ENCODE results near the gene WNT5B. TPM values are rescaled to one million over a fixed set of nuclear protein-coding genes. Genes with fewer than 3 reads are reported as not detected.

The WNT5B gene
- total RNA-seq, 2 donors from 2014 or later = 0.22 to 0.51 TPM

- H3K4me3 Mint-ChIP-seq = peak overlapping the region; percentile 82 to 91
- H3K27ac Mint-ChIP-seq = peak overlapping the region; percentile 27
- H3K4me1 Mint-ChIP-seq (ENCODE audit: low read depth) = peaks cover 58% of the 10 kb centered on the region
- ATAC-seq (replicated peaks in 1 of 2) (peak; percentile 67 to 71), DNase-seq (peak; percentile 79 to 80)
- H3K9me3 Mint-ChIP-seq = no peaks in the 10 kb centered on the region
- peaks cover 5% of the 10 kb centered on the region for H3K27me3 Mint-ChIP-seq (ENCODE audit: low read depth)
- no peaks in the 10 kb centered on the region for H3K36me3 Mint-ChIP-seq (ENCODE audit: insufficient read depth in 2 of 2)
Measured at GRCh38 chr12:1606021-1606622, 22.9 kb upstream of the WNT5B start.

DNA sequence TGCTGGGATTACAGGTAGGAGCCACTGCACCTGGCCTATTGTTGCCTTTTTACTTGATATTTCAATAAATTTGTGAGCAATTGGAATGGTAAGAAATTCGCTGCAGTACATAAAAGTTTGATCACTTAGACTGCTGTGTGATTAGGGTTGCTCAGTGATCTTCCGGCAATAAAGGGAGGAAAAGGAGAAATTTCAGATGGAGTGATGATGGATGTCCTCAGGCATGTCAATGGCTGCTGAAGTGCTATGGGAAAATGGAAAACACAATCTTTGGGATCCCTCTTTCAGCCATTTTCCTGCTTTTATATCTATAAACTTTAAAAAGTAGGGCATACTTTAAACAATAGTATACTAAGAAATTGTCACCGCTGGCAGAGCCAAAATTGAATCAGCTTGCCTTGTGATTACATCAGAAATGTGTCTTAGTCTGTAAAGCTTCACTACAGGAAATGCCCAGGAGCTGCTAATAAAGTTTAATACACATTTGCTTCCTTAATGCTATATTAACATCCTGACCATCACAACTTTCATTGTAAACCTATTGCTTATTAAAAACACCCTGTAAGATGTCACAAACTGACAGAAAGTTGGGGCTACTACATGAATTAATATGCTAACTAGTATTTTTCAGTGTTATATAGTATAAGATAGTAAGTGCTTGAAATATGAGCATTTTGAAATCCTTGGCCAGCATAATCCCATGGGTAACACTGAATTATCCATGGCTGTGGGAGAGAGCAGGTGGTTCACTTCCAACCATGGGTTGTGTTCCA, 20.9 kb upstream of the WNT5B start:
- H3K4me1 Mint-ChIP-seq (ENCODE audit: low read depth) = peaks cover 38% of the 10 kb centered on the region
- H3K27ac Mint-ChIP-seq = peak overlapping the region; percentile 2
- H3K4me3 Mint-ChIP-seq = no peak overlapping the region
- DNase-seq (no peak), ATAC-seq (replicated peaks in 1 of 2) (no peak)
- no peaks in the 10 kb centered on the region for H3K36me3 Mint-ChIP-seq (ENCODE audit: insufficient read depth in 2 of 2)
- peaks cover 5% of the 10 kb centered on the region for H3K27me3 Mint-ChIP-seq (ENCODE audit: low read depth)
- H3K9me3 Mint-ChIP-seq = no peaks in the 10 kb centered on the region

GRCh38 chr12:1608713-1609119, 20.3 kb upstream of the WNT5B start:
- Mint-ChIP-seq H3K4me3 (no peak overlapping the region), H3K36me3 (ENCODE audit: insufficient read depth in 2 of 2) (no peaks in the 10 kb centered on the region), H3K27ac (no peak overlapping the region), H3K27me3 (ENCODE audit: low read depth) (peaks cover 5% of the 10 kb centered on the region), H3K9me3 (no peaks in the 10 kb centered on the region), H3K4me1 (ENCODE audit: low read depth) (peaks cover 33% of the 10 kb centered on the region)
- ATAC-seq (replicated peaks in 1 of 2) = no peak
- no peak for DNase-seq

DNA sequence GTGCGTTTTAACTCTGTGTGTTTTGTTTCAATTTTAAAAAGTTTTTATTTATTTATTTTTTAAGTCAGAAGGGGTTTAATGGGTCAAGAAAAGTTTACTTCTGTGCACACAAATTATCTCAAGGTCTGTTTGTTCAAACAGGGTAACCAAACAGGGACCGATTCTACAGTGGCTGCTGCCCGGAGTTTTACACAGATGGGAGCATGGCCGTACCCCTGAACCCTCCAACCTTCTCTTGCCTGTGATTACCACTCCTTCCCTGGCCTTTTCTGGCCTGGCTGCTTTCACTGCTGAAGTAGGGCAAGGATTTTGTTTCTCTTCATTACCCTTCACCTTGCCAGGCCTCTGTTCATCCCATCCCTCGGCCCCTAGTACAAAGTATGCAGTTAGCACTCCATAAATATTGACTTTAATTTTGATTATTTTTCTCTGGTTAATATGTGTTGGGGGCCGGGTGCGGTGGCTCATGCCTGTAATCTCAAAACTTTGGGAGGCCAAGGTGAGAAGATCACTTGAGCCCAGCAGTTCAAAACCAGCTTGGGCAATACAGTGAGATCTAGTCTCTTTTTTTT, 18.9 kb upstream of the WNT5B start:
- Mint-ChIP-seq H3K9me3 (no peaks in the 10 kb centered on the region), H3K4me3 (no peak overlapping the region), H3K36me3 (ENCODE audit: insufficient read depth in 2 of 2) (no peaks in the 10 kb centered on the region), H3K27ac (no peak overlapping the region), H3K27me3 (ENCODE audit: low read depth) (peaks cover 5% of the 10 kb centered on the region), H3K4me1 (ENCODE audit: low read depth) (peaks cover 22% of the 10 kb centered on the region)
- ATAC-seq (replicated peaks in 1 of 2) (no peak), DNase-seq (no peak)

- Mint-ChIP-seq H3K27ac (no peak overlapping the region), H3K4me3 (no peak overlapping the region), H3K4me1 (ENCODE audit: low read depth) (peaks cover 21% of the 10 kb centered on the region), H3K36me3 (ENCODE audit: insufficient read depth in 2 of 2) (no peaks in the 10 kb centered on the region), H3K9me3 (no peaks in the 10 kb centered on the region), H3K27me3 (ENCODE audit: low read depth) (peaks cover 5% of the 10 kb centered on the region)
- no peak for ATAC-seq (replicated peaks in 1 of 2)
- DNase-seq = no peak
Measured at GRCh38 chr12:1611803-1612572, 17.0 kb upstream of the WNT5B start.

DNA sequence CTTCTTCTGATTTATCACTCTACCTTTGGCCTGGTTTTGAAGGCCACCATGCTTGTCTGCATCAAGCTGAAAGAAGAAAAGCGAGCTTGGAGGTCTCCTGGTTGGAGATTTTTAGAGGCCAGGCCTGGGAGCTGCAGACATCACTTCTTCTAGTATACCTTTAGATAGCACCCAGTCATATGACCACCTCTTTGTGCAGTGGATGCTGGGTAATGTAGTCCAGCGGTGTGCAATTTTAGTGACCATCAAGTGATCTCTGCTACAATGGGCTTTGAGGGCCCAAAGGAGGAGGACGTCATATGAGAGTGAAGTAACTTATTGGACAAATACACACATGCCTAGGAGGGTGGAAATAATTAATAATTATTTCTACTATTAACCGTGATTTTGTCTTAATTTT, 15.2 kb upstream of the WNT5B start:
- ATAC-seq (replicated peaks in 1 of 2) (peak in 1 of 2 donors; percentile 44), DNase-seq (no peak)
- no peaks in the 10 kb centered on the region for H3K9me3 Mint-ChIP-seq
- no peak overlapping the region for H3K4me3 Mint-ChIP-seq
- peaks cover 19% of the 10 kb centered on the region for H3K4me1 Mint-ChIP-seq (ENCODE audit: low read depth)
- peaks cover 15% of the 10 kb centered on the region for H3K27me3 Mint-ChIP-seq (ENCODE audit: low read depth)
- no peak overlapping the region for H3K27ac Mint-ChIP-seq
- H3K36me3 Mint-ChIP-seq (ENCODE audit: insufficient read depth in 2 of 2) = no peaks in the 10 kb centered on the region

DNA sequence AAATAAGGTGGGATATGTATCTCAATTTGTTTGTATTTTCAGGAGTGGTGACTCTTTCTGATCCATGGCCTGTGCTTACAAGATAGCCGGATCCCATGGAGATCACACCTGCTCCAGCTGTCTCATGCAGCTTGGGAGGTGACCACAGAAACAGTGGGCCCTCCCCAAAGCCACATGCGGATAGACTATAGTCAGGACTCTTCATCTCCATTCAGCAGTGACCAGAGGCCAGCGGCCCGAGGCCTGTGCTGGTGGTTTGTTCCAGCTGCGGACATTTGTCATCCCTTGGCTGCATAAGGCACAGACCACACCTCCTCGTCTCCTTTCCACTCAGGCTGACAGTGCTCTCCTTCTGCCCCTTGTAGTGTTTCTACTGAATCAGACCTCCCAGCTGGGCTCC, 14.7 kb upstream of the WNT5B start:
- no peaks in the 10 kb centered on the region for H3K9me3 Mint-ChIP-seq

GRCh38 chr12:1616233-1617066, 12.6 kb upstream of the WNT5B start:
- ATAC-seq (replicated peaks in 1 of 2) (peak in 1 of 2 donors; percentile 30), DNase-seq (no peak)
- H3K4me3 Mint-ChIP-seq = peak overlapping the region; percentile 18 to 53
- no peaks in the 10 kb centered on the region for H3K36me3 Mint-ChIP-seq (ENCODE audit: insufficient read depth in 2 of 2)
- no peak overlapping the region for H3K27ac Mint-ChIP-seq
- H3K9me3 Mint-ChIP-seq = no peaks in the 10 kb centered on the region
- H3K27me3 Mint-ChIP-seq (ENCODE audit: low read depth) = peaks cover 15% of the 10 kb centered on the region
- H3K4me1 Mint-ChIP-seq (ENCODE audit: low read depth) = peaks cover 36% of the 10 kb centered on the region

More for the DNA sequence above, 14.7 kb upstream of the WNT5B start:
- Mint-ChIP-seq H3K27me3 (ENCODE audit: low read depth) (peaks cover 15% of the 10 kb centered on the region), H3K36me3 (ENCODE audit: insufficient read depth in 2 of 2) (no peaks in the 10 kb centered on the region), H3K4me3 (no peak overlapping the region), H3K27ac (no peak overlapping the region), H3K4me1 (ENCODE audit: low read depth) (peaks cover 23% of the 10 kb centered on the region)
- ATAC-seq (replicated peaks in 1 of 2) (no peak), DNase-seq (no peak)

GRCh38 chr12:1618489-1618888, 10.5 kb upstream of the WNT5B start:
- DNase-seq (no peak), ATAC-seq (replicated peaks in 1 of 2) (no peak)
- H3K36me3 Mint-ChIP-seq (ENCODE audit: insufficient read depth in 2 of 2) = no peaks in the 10 kb centered on the region
- H3K9me3 Mint-ChIP-seq = no peaks in the 10 kb centered on the region
- H3K27me3 Mint-ChIP-seq (ENCODE audit: low read depth) = peaks cover 20% of the 10 kb centered on the region
- H3K27ac Mint-ChIP-seq = no peak overlapping the region
- peaks cover 40% of the 10 kb centered on the region for H3K4me1 Mint-ChIP-seq (ENCODE audit: low read depth)
- H3K4me3 Mint-ChIP-seq = no peak overlapping the region

DNA sequence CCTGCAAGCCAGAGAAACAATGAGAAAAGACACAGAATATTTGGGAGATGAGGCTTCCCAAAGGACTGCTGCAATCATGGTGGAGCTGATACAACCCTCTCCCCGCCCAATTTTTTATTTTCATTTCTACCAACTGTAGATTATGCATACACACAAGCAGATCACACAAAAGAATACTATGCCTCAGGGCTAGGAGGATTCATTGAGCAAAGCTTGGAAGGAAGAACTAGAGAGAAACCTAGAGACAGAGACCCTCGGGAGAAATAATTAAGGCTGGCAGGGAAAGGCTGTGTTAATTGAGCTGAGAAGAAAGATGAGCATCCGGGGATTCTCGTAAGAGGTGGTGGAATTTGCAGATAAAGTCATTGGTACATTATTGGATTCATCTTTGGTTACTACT, 9.9 kb upstream of the WNT5B start:
- H3K4me3 Mint-ChIP-seq = peak overlapping the region in 1 of 2 donors; percentile 4
- DNase-seq (no peak), ATAC-seq (replicated peaks in 1 of 2) (no peak)
- H3K27me3 Mint-ChIP-seq (ENCODE audit: low read depth) = peaks cover 20% of the 10 kb centered on the region
- no peaks in the 10 kb centered on the region for H3K9me3 Mint-ChIP-seq
- H3K27ac Mint-ChIP-seq = no peak overlapping the region
- peaks cover 40% of the 10 kb centered on the region for H3K4me1 Mint-ChIP-seq (ENCODE audit: low read depth)
- no peaks in the 10 kb centered on the region for H3K36me3 Mint-ChIP-seq (ENCODE audit: insufficient read depth in 2 of 2)

GRCh38 chr12:1619587-1619986, 9.4 kb upstream of the WNT5B start:
- H3K9me3 Mint-ChIP-seq = no peaks in the 10 kb centered on the region
- DNase-seq (peak; percentile 23 to 46), ATAC-seq (replicated peaks in 1 of 2) (peak; percentile 60 to 85)
- no peaks in the 10 kb centered on the region for H3K36me3 Mint-ChIP-seq (ENCODE audit: insufficient read depth in 2 of 2)
- H3K4me3 Mint-ChIP-seq = peak overlapping the region in 1 of 2 donors; percentile 4
- H3K27me3 Mint-ChIP-seq (ENCODE audit: low read depth) = peaks cover 20% of the 10 kb centered on the region
- peaks cover 40% of the 10 kb centered on the region for H3K4me1 Mint-ChIP-seq (ENCODE audit: low read depth)
- no peak overlapping the region for H3K27ac Mint-ChIP-seq

GRCh38 chr12:1620092-1620491, 8.9 kb upstream of the WNT5B start:
- H3K27ac Mint-ChIP-seq = no peak overlapping the region
- ATAC-seq (replicated peaks in 1 of 2) (peak; percentile 55 to 59), DNase-seq (no peak)
- peak overlapping the region in 1 of 2 donors; percentile 34 for H3K4me3 Mint-ChIP-seq
- H3K27me3 Mint-ChIP-seq (ENCODE audit: low read depth) = peaks cover 20% of the 10 kb centered on the region
- peaks cover 40% of the 10 kb centered on the region for H3K4me1 Mint-ChIP-seq (ENCODE audit: low read depth)
- H3K36me3 Mint-ChIP-seq (ENCODE audit: insufficient read depth in 2 of 2) = no peaks in the 10 kb centered on the region
- no peaks in the 10 kb centered on the region for H3K9me3 Mint-ChIP-seq

Measured in activated T-cell treated with anti-CD3 and anti-CD28 coated beads, Interleukin-2, amount 50 U/mL, for 72 hours (primary cell).